OCI-LY7 (cell line): Measurements from ENCODE around the gene RASA2. TPM values are rescaled to one million over a fixed set of nuclear protein-coding genes. Genes with fewer than 3 reads are reported as not detected.
A peak's percentile ranks its signal among the peaks of the same experiment; 100 is the strongest.

Source experiments
- BruUV-seq: library from RNA; stranded (reverse); fragments of 400-500 nt; replicated peaks from 2 replicates; lab custom pipeline; 2021; lab: Mats Ljungman, UMichigan
- CTCF ChIA-PET: fragments of 300-600 bp; sonication (Branson Sonifier 250); formaldehyde crosslinking; loops from one replicate; lab custom pipeline; 2022; ENCODE audit warnings: antibody characterized with exemption; ENCODE audit not compliant: unreplicated experiment; lab: Charles Lee
- POLR2A ChIA-PET: fragments of 300-600 bp; sonication (Branson Sonifier 250); formaldehyde crosslinking; loops from one replicate; lab custom pipeline; 2022; ENCODE audit warnings: antibody characterized with exemption; lab: Charles Lee
- DNase-seq: peaks from one replicate; pipeline ENCODE4 v3.0.0-alpha.2; 2015; ENCODE audit warnings: low spot score
- H2AFZ ChIP-seq: fragments of 200-600 bp; sonication (generic), shearing (Covaris generic); 2 replicates; pipeline ENCODE4 v1.6.1; 2014; ENCODE audit warnings: mild to moderate bottlenecking, antibody characterized with exemption, low read length, moderate library complexity
- H3K27ac ChIP-seq: fragments of 200-600 bp; sonication (generic); 2 replicates; pipeline ENCODE4 v1.5.1; 2014; ENCODE audit warnings: mixed run types, low read depth, mild to moderate bottlenecking, moderate library complexity, low read length, inconsistent platforms; ENCODE audit not compliant: poor library complexity, severe bottlenecking
- H3K36me3 ChIP-seq: fragments of 200-600 bp; sonication (generic); 2 replicates; pipeline ENCODE4 v1.6.1; 2014; ENCODE audit warnings: mild to moderate bottlenecking, antibody characterized with exemption, low read length, moderate library complexity, mixed read lengths; ENCODE audit not compliant: insufficient read depth
- H3K4me1 ChIP-seq: fragments of 200-600 bp; sonication (generic); 2 replicates; pipeline ENCODE4 v1.5.1; 2014; ENCODE audit warnings: mild to moderate bottlenecking, low read length; ENCODE audit not compliant: insufficient read depth, poor library complexity, severe bottlenecking
- H3K4me2 ChIP-seq: fragments of 200-600 bp; sonication (generic); 2 replicates; pipeline ENCODE4 v1.6.1; 2014; ENCODE audit warnings: mild to moderate bottlenecking, low read length
- H3K4me3 ChIP-seq: fragments of 200-600 bp; sonication (generic); 2 replicates; pipeline ENCODE4 v1.5.1; 2014; ENCODE audit warnings: mild to moderate bottlenecking, low read depth, low read length; ENCODE audit not compliant: poor library complexity, severe bottlenecking
- H3K79me2 ChIP-seq: fragments of 200-600 bp; sonication (generic); 2 replicates; pipeline ENCODE4 v1.6.1; 2016; ENCODE audit warnings: low read depth, mild to moderate bottlenecking, low read length, moderate library complexity, mixed read lengths; ENCODE audit not compliant: insufficient read depth
- H3K9me2 ChIP-seq: fragments of 200-600 bp; sonication (generic); 2 replicates; pipeline ENCODE4 v1.6.1; 2016; ENCODE audit warnings: mild to moderate bottlenecking, low read length, mixed read lengths; ENCODE audit not compliant: insufficient read depth
- H3K9me3 ChIP-seq: fragments of 200-600 bp; sonication (generic); 2 replicates; pipeline ENCODE4 v1.6.1; 2014; ENCODE audit warnings: mild to moderate bottlenecking, mixed run types, low read length, mixed read lengths
- H4K20me1 ChIP-seq: fragments of 200-600 bp; sonication (generic); 2 replicates; pipeline ENCODE4 v1.6.1; 2014; ENCODE audit warnings: mild to moderate bottlenecking, antibody characterized with exemption, low read length, moderate library complexity, mixed read lengths; ENCODE audit not compliant: insufficient read depth
- CTCF ChIP-seq: fragments of 200-600 bp; sonication (generic); conservative IDR thresholded peaks from 2 replicates; pipeline ENCODE4 v1.5.1; 2014; ENCODE audit warnings: mild to moderate bottlenecking, antibody characterized with exemption, low read length, moderate library complexity, mixed read lengths
- EZH2phosphoT487 ChIP-seq: fragments of 200-600 bp; sonication (generic); IDR thresholded peaks from 2 replicates; pipeline ENCODE4 v1.6.1; 2018; ENCODE audit warnings: low read depth, borderline replicate concordance, mild to moderate bottlenecking, mixed run types, antibody characterized with exemption, low read length, moderate library complexity, mixed read lengths
- intact Hi-C: fragments of 100-400 bp; cut with micrococcal nuclease; formaldehyde crosslinking; loops from one replicate; pipeline ENCODE4 v1.10.0; 2022; ENCODE audit not compliant: unreplicated experiment
- total RNA-seq, 2 experiments: library from RNA; depleted of rRNA in 1 of 2; stranded (reverse); fragments of >200 nt in 1 of 2; shearing (Covaris generic) in 1 of 2; gene quantifications; 2 replicates each; pipeline ENCODE4 v1.2.3, GENCODE V29; 2014 to 2022

Gene RASA2
- total RNA-seq, 2 experiments from 2014 or later = 11.0 to 21.7 TPM

- Histone ChIP-seq H3K4me1 (peaks cover 12% of the 10 kb centered on the region), H3K79me2 (no peaks in the 10 kb centered on the region), H3K36me3 (no peaks in the 10 kb centered on the region), H3K9me3 (no peaks in the 10 kb centered on the region), H4K20me1 (no peaks in the 10 kb centered on the region), H2AFZ (peak overlapping the region; percentile 32; the same call in 1 of the 2 replicates), H3K9me2 (no peaks in the 10 kb centered on the region), H3K27ac (no peak overlapping the region), H3K4me2 (peak overlapping the region; percentile 31; the same call in 1 of the 2 replicates), H3K4me3 (no peak overlapping the region)
- intact Hi-C loops = loop anchor here (2.0 kb wide), 2 partner anchors 70 to 80 kb away; no protein-coding TSS in a partner anchor
- no peak for TF ChIP-seq CTCF
- no peak for TF ChIP-seq EZH2phosphoT487
- CTCF ChIA-PET = interaction anchor here (0.5 to 1.6 kb wide), 4 partner anchors 10 to 209 kb away, joined by 3 to 4 read pairs (median 4); partner anchors contain the start of gene PXYLP1
- BruUV-seq = no TSS peak
- POLR2A ChIA-PET = interaction anchor here (0.6 to 1.4 kb wide), 9 partner anchors 8 to 326 kb away, joined by 3 to 9 read pairs (median 4); no protein-coding TSS in a partner anchor
- no peak for DNase-seq
Observed at GRCh38 chr3:141440942-141441341, 45.9 kb upstream of the RASA2 start.

- intact Hi-C loops = loop anchor here (2.0 kb wide), 2 partner anchors 71 to 81 kb away; no protein-coding TSS in a partner anchor
- POLR2A ChIA-PET = interaction anchor here (0.6 to 1.4 kb wide), 14 partner anchors 8 to 927 kb away, joined by 3 to 9 read pairs (median 3); no protein-coding TSS in a partner anchor
- Histone ChIP-seq H3K27ac (no peak overlapping the region), H3K9me2 (no peaks in the 10 kb centered on the region), H3K79me2 (no peaks in the 10 kb centered on the region), H3K36me3 (no peaks in the 10 kb centered on the region), H3K4me3 (no peak overlapping the region), H4K20me1 (no peaks in the 10 kb centered on the region), H3K9me3 (no peaks in the 10 kb centered on the region), H3K4me1 (peaks cover 12% of the 10 kb centered on the region), H3K4me2 (peak overlapping the region; percentile 31; the same call in 1 of the 2 replicates), H2AFZ (peak overlapping the region; percentile 32; the same call in 1 of the 2 replicates)
- DNase-seq = peak; percentile 76
- CTCF ChIA-PET = interaction anchor here (0.5 to 1.6 kb wide), 10 partner anchors 9 to 210 kb away, joined by 3 to 5 read pairs (median 4); partner anchors contain the start of gene PXYLP1
- no TSS peak for BruUV-seq
- TF ChIP-seq CTCF (peak; percentile 95), EZH2phosphoT487 (no peak)
Observed at GRCh38 chr3:141441381-141442364, 45.2 kb upstream of the RASA2 start.
